HG02943 (cell line): ENCODE data around the gene SRGAP3.

ENCODE experiments used
- ATAC-seq: cut with Tn5 transposase; IDR thresholded peaks from one replicate; pipeline ENCODE4 v1.9.1; 2021; ENCODE audit warnings: mild to moderate bottlenecking, low read depth, moderate library complexity; ENCODE audit not compliant: unreplicated experiment

The SRGAP3 gene

GRCh38 chr3:9032231-9032777 lies 217.1 kb downstream of the SRGAP3 start:
- no peak for ATAC-seq

- ATAC-seq, result no peak
Measured at GRCh38 chr3:9030034-9030433, 219.4 kb downstream of the SRGAP3 start.

GRCh38 chr3:9028134-9028533 lies 221.3 kb downstream of the SRGAP3 start:
- no peak for ATAC-seq

- no peak for ATAC-seq
Measured at GRCh38 chr3:9026320-9027045, 223.0 kb downstream of the SRGAP3 start.

- ATAC-seq, result no peak
Measured at GRCh38 chr3:9024341-9024740, 225.1 kb downstream of the SRGAP3 start.

- no peak for ATAC-seq
Measured at GRCh38 chr3:9023226-9023590, 226.2 kb downstream of the SRGAP3 start.

- no peak for ATAC-seq
Measured at GRCh38 chr3:9022305-9023225, 226.9 kb downstream of the SRGAP3 start.

GRCh38 chr3:9021271-9022009 lies 228.0 kb downstream of the SRGAP3 start:
- no peak for ATAC-seq

GRCh38 chr3:9020426-9020825 lies 229.0 kb downstream of the SRGAP3 start:
- no peak for ATAC-seq

- ATAC-seq, result no peak
Measured at GRCh38 chr3:9019259-9019961, 230.0 kb downstream of the SRGAP3 start.

GRCh38 chr3:9015250-9015649 lies 234.2 kb downstream of the SRGAP3 start:
- no peak for ATAC-seq

GRCh38 chr3:9013782-9014563 lies 235.5 kb downstream of the SRGAP3 start:
- no peak for ATAC-seq

- no peak for ATAC-seq
Measured at GRCh38 chr3:9012521-9012920, 236.9 kb downstream of the SRGAP3 start.

- ATAC-seq, result no peak
Measured at GRCh38 chr3:9009976-9010545, 239.4 kb downstream of the SRGAP3 start.

- ATAC-seq, result no peak
Measured at GRCh38 chr3:9008550-9009255, 240.7 kb downstream of the SRGAP3 start.

GRCh38 chr3:9007928-9008327 lies 241.5 kb downstream of the SRGAP3 start:
- ATAC-seq, result no peak

- ATAC-seq, result no peak
Measured at GRCh38 chr3:9007213-9007612, 242.2 kb downstream of the SRGAP3 start.

- no peak for ATAC-seq
Measured at GRCh38 chr3:9000041-9000440, 249.4 kb downstream of the SRGAP3 start.
